Mesendoderm (in vitro differentiated cells): ENCODE data around the gene GPRIN2.
"Not testable (repeated sequence)": the region's sequence is repeated elsewhere in the genome, so short reads cannot be mapped to it uniquely, and the experiment has no call there.

ENCODE experiments used
- DNase-seq: peaks from one replicate; pipeline ENCODE4 v3.0.0; 2013
- H2AK5ac ChIP-seq: 2 replicates; pipeline ENCODE4 v1.6.1; 2013; ENCODE audit warnings: low read length, inconsistent platforms
- H2BK120ac ChIP-seq: 2 replicates; pipeline ENCODE4 v1.6.1; 2013; ENCODE audit warnings: low read depth, mild to moderate bottlenecking, low read length, moderate library complexity, mixed read lengths
- H2BK15ac ChIP-seq: replicated peaks from 2 replicates; pipeline ENCODE4 v1.6.1; 2013; ENCODE audit warnings: low read depth, mild to moderate bottlenecking, moderate library complexity
- H2BK5ac ChIP-seq: 2 replicates; pipeline ENCODE4 v1.6.1; 2013; ENCODE audit warnings: low read length, inconsistent platforms
- H3K18ac ChIP-seq: 2 replicates; pipeline ENCODE4 v1.6.1; 2013; ENCODE audit warnings: mild to moderate bottlenecking, low read length, mixed read lengths
- H3K23ac ChIP-seq: one replicate; pipeline ENCODE4 v1.6.1; 2013; ENCODE audit warnings: low read length
- H3K27ac ChIP-seq: 2 replicates; pipeline ENCODE4 v1.5.1; 2013; ENCODE audit warnings: low read depth, mild to moderate bottlenecking, inconsistent platforms, low read length, moderate library complexity
- H3K27me3 ChIP-seq: 2 replicates; pipeline ENCODE4 v1.6.1; 2013; ENCODE audit warnings: low read length, control low read depth, mild to moderate bottlenecking, inconsistent platforms; ENCODE audit not compliant: insufficient read depth, poor library complexity
- H3K36me3 ChIP-seq: 2 replicates; pipeline ENCODE4 v1.6.1; 2013; ENCODE audit warnings: low read length, inconsistent platforms; ENCODE audit not compliant: control insufficient read depth, insufficient read depth
- H3K4ac ChIP-seq: one replicate; pipeline ENCODE4 v1.6.1; 2013; ENCODE audit warnings: low read depth, mild to moderate bottlenecking, low read length, moderate library complexity
- H3K4me1 ChIP-seq: 2 replicates; pipeline ENCODE4 v1.6.1; 2013; ENCODE audit warnings: low read depth, low read length, inconsistent platforms; ENCODE audit not compliant: control insufficient read depth
- H3K4me2 ChIP-seq: 2 replicates; pipeline ENCODE4 v1.6.1; 2013; ENCODE audit warnings: low read length
- H3K4me3 ChIP-seq: 2 replicates; pipeline ENCODE4 v1.5.1; 2013; ENCODE audit warnings: mild to moderate bottlenecking, low read length
- H3K56ac ChIP-seq: one replicate; pipeline ENCODE4 v1.6.1; 2013; ENCODE audit warnings: low read length
- H3K79me1 ChIP-seq: 2 replicates; pipeline ENCODE4 v1.6.1; 2013; ENCODE audit warnings: low read length, inconsistent platforms
- H3K79me2 ChIP-seq: 2 replicates; pipeline ENCODE4 v1.6.1; 2013; ENCODE audit warnings: mild to moderate bottlenecking, low read length; ENCODE audit not compliant: control insufficient read depth, insufficient read depth
- H3K9ac ChIP-seq: 2 replicates; pipeline ENCODE4 v1.6.1; 2013; ENCODE audit warnings: low read length, inconsistent platforms
- H4K5ac ChIP-seq: one replicate; pipeline ENCODE4 v1.6.1; 2013; ENCODE audit warnings: low read length
- H4K8ac ChIP-seq: one replicate; pipeline ENCODE4 v1.6.1; 2013; ENCODE audit warnings: low read depth, mild to moderate bottlenecking, control low read depth, low read length, moderate library complexity
- WGBS: extraction: QIAGEN DNeasy Blood & Tissue Kit; methylation state at CpG from one replicate; pipeline ENCODE4 v1.1.7; 2013; ENCODE audit warnings: low lambda C conversion rate, missing lambda C conversion rate; ENCODE audit not compliant: insufficient coverage; ENCODE audit errors: extremely low coverage; 5-methylcytosine and 5-hydroxymethylcytosine counted together

Gene GPRIN2

DNA sequence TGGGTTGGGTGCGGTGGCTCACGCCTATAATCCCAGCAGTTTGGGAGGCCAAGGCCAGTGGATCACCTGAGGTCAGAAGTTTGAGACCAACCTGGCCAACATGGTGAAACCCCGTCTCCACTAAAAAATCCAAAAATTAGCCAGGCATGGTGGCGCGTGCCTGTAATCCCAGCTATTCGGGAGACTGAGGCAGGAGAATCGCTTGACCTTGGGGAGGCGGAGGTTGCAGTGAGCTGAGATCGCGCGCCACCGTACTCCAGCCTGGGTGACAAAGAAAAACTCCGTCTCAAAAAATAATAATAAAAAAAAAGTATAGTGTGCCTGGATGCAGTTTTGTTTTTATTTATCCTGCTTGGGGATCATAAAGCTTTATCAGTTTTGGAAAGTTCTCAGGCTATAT, 36.8 kb upstream of the GPRIN2 start:
- not testable (repeated sequence) for H2BK15ac ChIP-seq, H3K27me3 ChIP-seq, DNase-seq, H3K4me1 ChIP-seq, H3K79me1 ChIP-seq, H4K5ac ChIP-seq, H3K23ac ChIP-seq, H3K4me3 ChIP-seq, H4K8ac ChIP-seq, H3K36me3 ChIP-seq, H2AK5ac ChIP-seq, H3K4me2 ChIP-seq, H3K56ac ChIP-seq, H2BK120ac ChIP-seq, H3K79me2 ChIP-seq, H2BK5ac ChIP-seq, H3K4ac ChIP-seq, H3K9ac ChIP-seq, H3K18ac ChIP-seq, H3K27ac ChIP-seq
- WGBS, result no CpG with 5 or more reads among the region's 13 CpGs

DNA sequence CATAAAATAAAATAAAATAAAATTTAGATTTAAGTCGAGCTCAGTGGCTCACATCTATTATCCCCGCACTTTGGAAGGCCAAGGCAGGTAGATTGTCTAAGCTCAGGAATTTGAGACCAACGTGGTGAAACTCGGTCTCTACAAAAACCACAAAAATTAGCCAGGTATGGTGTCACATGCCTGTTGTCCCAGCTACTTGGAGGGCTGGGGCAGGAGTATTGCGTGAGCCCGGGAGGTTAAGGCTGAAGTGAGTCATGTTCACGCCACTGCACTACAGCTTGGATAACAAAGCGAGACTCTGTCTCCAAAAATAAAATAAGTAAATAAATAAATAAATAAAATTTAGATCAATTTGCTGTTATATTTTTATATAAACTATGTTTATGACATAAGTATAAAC, 34.6 kb upstream of the GPRIN2 start:
- not testable (repeated sequence) for H2BK5ac ChIP-seq, H3K9ac ChIP-seq, H4K5ac ChIP-seq, H2BK15ac ChIP-seq, H3K79me1 ChIP-seq, H3K4me3 ChIP-seq, H3K4ac ChIP-seq, H2AK5ac ChIP-seq, H3K79me2 ChIP-seq, H4K8ac ChIP-seq, H3K18ac ChIP-seq, H3K23ac ChIP-seq, H2BK120ac ChIP-seq, H3K36me3 ChIP-seq, DNase-seq, H3K56ac ChIP-seq, H3K4me1 ChIP-seq, H3K27ac ChIP-seq, H3K27me3 ChIP-seq, H3K4me2 ChIP-seq
- no CpG with 5 or more reads among the region's 8 CpGs for WGBS

DNA sequence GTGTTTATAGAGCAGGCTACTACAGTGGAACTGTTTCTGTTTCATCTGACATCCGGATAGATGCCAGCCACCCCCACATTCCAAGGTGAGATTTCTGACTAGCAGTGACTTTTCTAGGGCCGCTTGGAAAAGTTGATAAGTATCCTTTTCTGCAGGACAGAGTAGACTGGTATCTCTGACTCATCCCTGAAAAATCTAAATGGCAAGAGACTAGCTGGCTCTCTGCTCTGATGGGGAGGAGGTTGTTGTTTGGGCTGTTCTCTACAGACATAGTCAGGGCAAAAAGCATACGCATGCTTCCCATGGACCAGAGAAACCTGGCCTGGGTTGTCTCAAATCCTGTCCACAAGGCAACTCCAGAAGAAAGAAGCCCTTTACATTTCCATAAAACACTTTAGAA, 33.1 kb upstream of the GPRIN2 start:
- not testable (repeated sequence) for H4K5ac ChIP-seq, H3K27ac ChIP-seq, H3K18ac ChIP-seq, H2BK5ac ChIP-seq, H3K27me3 ChIP-seq, H3K36me3 ChIP-seq, H2AK5ac ChIP-seq, H3K4me2 ChIP-seq, H2BK15ac ChIP-seq, H3K79me2 ChIP-seq, H3K9ac ChIP-seq, H4K8ac ChIP-seq, H3K56ac ChIP-seq, H3K4me3 ChIP-seq, H3K4ac ChIP-seq, H3K23ac ChIP-seq, DNase-seq, H3K4me1 ChIP-seq, H2BK120ac ChIP-seq, H3K79me1 ChIP-seq
- WGBS, result no CpG with 5 or more reads among the region's 3 CpGs

DNA sequence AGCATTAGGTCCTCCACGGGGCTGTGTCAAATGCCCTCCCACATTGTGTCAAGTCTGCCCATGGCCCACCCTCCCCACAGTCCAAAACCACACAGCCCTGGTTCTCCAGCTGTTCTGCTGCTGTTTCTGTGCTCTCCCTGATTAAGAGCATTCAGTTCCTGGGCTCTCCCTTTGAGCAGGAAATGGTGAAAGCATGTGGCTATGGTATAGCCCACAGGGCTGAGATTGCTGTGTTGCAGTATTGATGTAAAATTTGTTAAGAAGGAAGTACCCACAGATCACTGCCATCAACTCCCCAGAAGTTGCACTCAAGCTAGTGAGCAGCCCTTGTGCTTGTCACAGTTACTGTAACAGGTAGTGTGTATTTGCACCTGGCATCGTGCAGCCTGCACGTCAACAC, 31.8 kb upstream of the GPRIN2 start:
- not testable (repeated sequence) for H3K79me2 ChIP-seq, H2BK5ac ChIP-seq, H3K79me1 ChIP-seq, H3K18ac ChIP-seq, H2BK15ac ChIP-seq, H2BK120ac ChIP-seq, H4K8ac ChIP-seq, H3K27me3 ChIP-seq, DNase-seq, H2AK5ac ChIP-seq, H3K4ac ChIP-seq, H3K4me1 ChIP-seq, H3K4me2 ChIP-seq, H3K9ac ChIP-seq, H3K56ac ChIP-seq, H4K5ac ChIP-seq, H3K27ac ChIP-seq, H3K36me3 ChIP-seq, H3K4me3 ChIP-seq, H3K23ac ChIP-seq
- WGBS, result no CpG with 5 or more reads among the region's 3 CpGs

DNA sequence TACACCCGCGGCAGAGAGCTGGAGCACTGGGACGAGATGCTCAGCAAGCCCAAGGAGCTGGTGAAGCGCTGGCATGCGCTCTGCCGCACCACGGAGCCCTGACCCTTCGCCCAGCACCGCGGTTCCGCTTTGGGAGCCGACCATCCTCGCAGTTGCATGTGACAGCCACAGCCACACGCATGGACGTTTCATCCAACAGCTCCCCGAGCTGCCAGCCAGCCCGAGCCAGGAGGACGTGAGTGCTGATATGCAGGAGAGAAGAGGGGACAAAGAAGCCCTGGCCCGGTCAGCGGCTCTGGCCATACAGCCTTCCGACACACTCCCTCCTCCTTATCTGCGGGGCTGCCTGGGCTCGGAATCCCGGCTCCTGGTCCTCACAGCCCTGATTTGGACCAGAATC, 31.1 kb upstream of the GPRIN2 start:
- not testable (repeated sequence) for H3K18ac ChIP-seq, H4K5ac ChIP-seq, H3K9ac ChIP-seq, H3K4me3 ChIP-seq, H3K4me1 ChIP-seq, H3K56ac ChIP-seq, H2BK15ac ChIP-seq, DNase-seq, H4K8ac ChIP-seq, H3K36me3 ChIP-seq, H3K79me2 ChIP-seq, H3K4me2 ChIP-seq, H3K27me3 ChIP-seq, H3K27ac ChIP-seq, H2BK120ac ChIP-seq, H2AK5ac ChIP-seq, H3K4ac ChIP-seq, H3K23ac ChIP-seq, H3K79me1 ChIP-seq, H2BK5ac ChIP-seq
- no CpG with 5 or more reads among the region's 24 CpGs for WGBS

DNA sequence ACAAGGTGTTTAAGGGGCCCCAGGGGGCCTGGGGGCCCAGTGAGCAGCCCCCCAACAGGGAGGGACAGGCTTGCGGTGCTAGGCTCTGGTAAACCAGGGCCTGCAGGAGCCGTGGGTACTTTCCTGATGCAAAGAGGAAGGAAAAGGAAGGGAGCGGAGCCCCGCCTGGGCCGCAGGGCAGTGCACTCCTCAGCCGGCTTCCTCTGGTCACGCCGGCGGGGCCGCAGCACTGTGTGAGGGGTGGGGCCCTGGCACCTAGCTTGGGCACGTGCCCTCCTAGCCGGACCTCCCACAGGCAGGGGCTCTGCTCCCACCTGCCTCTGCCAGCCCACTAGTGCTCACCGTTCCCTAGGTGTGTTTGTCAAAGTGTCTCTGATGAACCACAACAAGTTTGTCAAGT, 28.8 kb upstream of the GPRIN2 start:
- H3K79me2 ChIP-seq, H3K27me3 ChIP-seq, H2BK120ac ChIP-seq, H2AK5ac ChIP-seq, H3K4ac ChIP-seq, H4K8ac ChIP-seq, H2BK5ac ChIP-seq, H3K4me3 ChIP-seq, H3K23ac ChIP-seq, H3K4me1 ChIP-seq, H3K18ac ChIP-seq, H3K27ac ChIP-seq, H3K79me1 ChIP-seq, H3K9ac ChIP-seq, H3K4me2 ChIP-seq, DNase-seq, H2BK15ac ChIP-seq, H3K56ac ChIP-seq, H3K36me3 ChIP-seq, H4K5ac ChIP-seq: not testable (repeated sequence)
- no CpG with 5 or more reads among the region's 13 CpGs for WGBS
